Measurements from ENCODE around the gene IPO8.

GRCh38 chr12:30630076-30630978 lies 65.3 kb downstream of the IPO8 start:
- TF ChIP-seq CTCF (conservative IDR thresholded peaks at IDR 0.05) (no peak), ZFX (IDR thresholded peaks at IDR 0.05) (no peak)

Data from C4-2B (cell line).